Urothelium cell line (cell line): ENCODE data around the gene NPSR1.

ENCODE experiments used
- DNase-seq: peaks from one replicate; pipeline ENCODE4 v3.0.0; 2011; ENCODE audit warnings: low spot score, mixed read lengths
- FAIRE-seq: peaks from 2 replicates; lab custom pipeline; 2011; peaks lifted over from hg19 to GRCh38; lab: Jason Lieb, UNC

The NPSR1 gene

GRCh38 chr7:34719636-34720035 is 61.6 kb downstream of the NPSR1 start:
- DNase-seq, result no peak
- FAIRE-seq, result no peak

DNA sequence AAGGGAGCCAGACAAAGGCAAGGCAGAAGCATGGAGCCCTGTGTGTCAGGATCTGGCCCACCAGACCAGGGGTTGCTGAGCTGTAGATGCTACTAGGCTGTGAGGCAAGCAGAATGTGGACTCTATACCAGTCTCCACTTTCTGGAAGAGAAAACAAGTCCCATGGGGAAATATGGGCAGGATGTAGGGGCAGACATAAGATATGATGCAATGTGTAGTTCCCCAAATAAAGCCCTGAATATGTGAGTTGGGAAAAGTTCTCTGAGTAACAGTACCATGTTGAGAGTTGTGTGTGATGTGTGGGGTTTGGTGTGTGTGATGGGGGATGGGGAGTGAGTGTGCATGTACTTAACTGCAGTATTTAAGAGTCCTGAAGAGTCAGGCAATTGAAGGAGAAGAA is 62.3 kb downstream of the NPSR1 start:
- DNase-seq, result no peak
- no peak for FAIRE-seq

- no peak for FAIRE-seq
- DNase-seq, result no peak
Observed at GRCh38 chr7:34723338-34723737, 65.3 kb downstream of the NPSR1 start.

DNA sequence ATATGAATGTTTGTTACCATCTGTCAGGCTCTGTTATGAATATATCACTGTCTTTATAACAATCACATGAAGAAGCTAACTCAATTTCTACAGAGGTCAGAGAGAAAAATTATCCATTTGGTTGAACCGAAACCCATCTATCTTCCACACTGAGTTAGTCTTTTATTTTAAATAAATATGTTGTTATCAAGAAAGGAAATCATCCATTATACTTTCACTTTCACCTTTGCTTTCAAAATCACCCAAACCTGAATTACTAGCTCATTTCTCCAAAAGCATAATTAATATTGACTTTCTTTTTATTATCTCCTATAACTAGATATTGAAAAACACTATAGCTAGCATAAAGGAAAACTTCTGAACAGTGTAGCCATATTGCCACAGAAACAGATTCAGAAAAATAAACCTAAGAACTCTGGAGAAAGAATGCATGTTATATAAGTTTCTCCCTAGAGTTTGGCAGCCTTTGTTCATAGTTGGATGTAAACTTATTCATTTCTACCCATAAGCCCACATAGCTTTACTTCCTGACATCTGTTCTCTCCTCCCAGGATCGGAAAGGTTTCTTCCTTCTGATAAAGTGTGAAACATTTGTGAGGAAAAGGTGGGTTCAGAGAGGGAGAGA is 66.0 kb downstream of the NPSR1 start:
- DNase-seq (no peak), FAIRE-seq (peak; percentile 17)

DNA sequence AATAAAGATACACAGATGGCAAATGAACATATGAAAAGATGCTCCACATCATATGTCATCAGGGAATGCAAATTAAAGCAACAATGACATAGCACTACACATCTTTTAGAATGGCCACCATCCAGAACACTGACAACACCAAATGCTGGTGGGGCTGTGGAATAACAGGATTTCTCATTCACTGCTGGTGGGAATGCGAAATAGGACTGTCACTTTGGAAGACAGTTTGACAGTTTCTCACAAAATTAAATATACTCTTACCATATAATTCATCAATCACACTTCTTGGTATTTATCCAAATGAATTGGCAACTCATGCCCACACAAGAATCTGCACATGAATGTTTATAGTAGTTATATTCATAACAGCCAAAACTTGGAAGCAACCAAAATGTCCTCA is 68.2 kb downstream of the NPSR1 start:
- DNase-seq, result no peak

DNA sequence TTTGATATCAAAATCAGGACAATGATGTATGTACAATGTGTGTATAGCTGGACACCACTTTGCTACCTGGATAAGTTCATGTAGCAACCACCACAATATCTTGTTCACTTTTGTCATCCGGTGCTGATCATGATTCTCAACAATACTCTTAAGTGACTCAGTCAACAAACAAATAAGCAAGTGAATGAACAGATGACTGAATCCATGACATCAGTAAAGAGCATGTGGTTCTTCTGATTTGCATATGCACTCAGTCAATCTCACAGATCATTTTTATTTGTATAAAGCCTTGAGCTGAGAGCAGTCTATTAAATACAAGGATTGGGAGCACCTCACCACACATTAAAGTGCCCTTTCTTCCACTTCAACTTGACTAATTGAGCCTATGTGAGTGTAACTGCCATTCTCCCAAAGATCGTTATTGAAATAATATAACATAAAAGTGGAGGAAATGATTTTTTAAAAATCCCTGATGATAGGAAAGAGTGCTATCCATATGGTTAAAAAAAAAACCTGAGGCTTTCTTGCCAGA is 69.5 kb downstream of the NPSR1 start:
- no peak for DNase-seq
- peak; percentile 84 for FAIRE-seq

More for the DNA sequence above, 68.2 kb downstream of the NPSR1 start:
- FAIRE-seq, result no peak

GRCh38 chr7:34728156-34728555 is 70.1 kb downstream of the NPSR1 start:
- FAIRE-seq (peak; percentile 67), DNase-seq (no peak)

GRCh38 chr7:34734771-34735170 is 76.8 kb downstream of the NPSR1 start:
- FAIRE-seq, result peak; percentile 13

GRCh38 chr7:34735526-34735925 is 77.5 kb downstream of the NPSR1 start:
- no peak for FAIRE-seq

More at GRCh38 chr7:34734771-34735170, 76.8 kb downstream of the NPSR1 start:
- DNase-seq, result no peak

GRCh38 chr7:34739651-34740300 is 81.8 kb downstream of the NPSR1 start:
- no peak for DNase-seq
- peak; percentile 5 for FAIRE-seq

More at GRCh38 chr7:34735526-34735925, 77.5 kb downstream of the NPSR1 start:
- no peak for DNase-seq

DNA sequence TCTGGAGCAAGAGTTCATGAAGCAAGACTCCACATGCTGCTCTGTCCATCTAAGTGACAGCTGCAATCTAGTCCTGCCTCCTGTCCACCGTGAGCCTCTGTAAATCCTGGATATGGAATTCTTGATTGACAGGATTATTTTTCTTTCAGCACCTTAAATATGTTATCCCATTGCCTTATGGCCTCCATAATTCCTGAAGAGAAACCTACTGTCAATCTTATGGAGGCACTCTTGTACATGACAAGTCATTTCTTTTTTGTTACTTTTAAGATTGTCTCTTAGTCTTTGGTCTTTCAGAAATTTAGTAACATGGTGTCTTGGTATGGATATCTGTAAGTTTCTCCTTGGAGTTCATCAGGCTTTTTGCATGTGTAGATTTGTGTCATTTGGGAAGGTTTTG is 82.8 kb downstream of the NPSR1 start:
- DNase-seq (no peak), FAIRE-seq (no peak)

- FAIRE-seq, result no peak
- no peak for DNase-seq
Observed at GRCh38 chr7:34747176-34747781, 89.3 kb downstream of the NPSR1 start.

- peak; percentile 96 for FAIRE-seq
Observed at GRCh38 chr7:34747867-34748727, 90.1 kb downstream of the NPSR1 start.

GRCh38 chr7:34748728-34749089 is 90.7 kb downstream of the NPSR1 start:
- no peak for DNase-seq
- no peak for FAIRE-seq

More at GRCh38 chr7:34747867-34748727, 90.1 kb downstream of the NPSR1 start:
- peak; percentile 90 for DNase-seq

- FAIRE-seq (no peak), DNase-seq (no peak)
Observed at GRCh38 chr7:34749446-34749845, 91.4 kb downstream of the NPSR1 start.

DNA sequence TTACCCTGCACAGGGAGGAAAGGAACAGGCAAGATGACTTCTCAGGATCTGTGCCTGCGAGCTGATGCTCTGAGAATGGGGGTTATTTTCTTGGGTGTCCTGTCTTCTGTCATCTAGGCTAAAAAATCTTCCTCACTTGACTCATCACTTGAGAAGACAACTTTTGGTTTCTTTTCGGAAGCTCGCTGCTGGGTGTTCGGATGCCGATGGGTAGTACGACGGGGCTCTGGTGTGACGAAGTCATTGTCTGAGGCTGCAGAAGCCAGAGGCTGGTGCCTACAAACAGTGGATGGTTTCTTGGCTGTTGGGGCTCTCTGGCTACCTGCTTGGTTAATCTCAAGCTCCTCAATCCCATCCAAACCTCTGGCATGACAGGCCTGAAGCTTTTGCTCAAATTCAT is 92.2 kb downstream of the NPSR1 start:
- DNase-seq (no peak), FAIRE-seq (no peak)

GRCh38 chr7:34750636-34751035 is 92.6 kb downstream of the NPSR1 start:
- FAIRE-seq, result no peak
- DNase-seq, result no peak

DNA sequence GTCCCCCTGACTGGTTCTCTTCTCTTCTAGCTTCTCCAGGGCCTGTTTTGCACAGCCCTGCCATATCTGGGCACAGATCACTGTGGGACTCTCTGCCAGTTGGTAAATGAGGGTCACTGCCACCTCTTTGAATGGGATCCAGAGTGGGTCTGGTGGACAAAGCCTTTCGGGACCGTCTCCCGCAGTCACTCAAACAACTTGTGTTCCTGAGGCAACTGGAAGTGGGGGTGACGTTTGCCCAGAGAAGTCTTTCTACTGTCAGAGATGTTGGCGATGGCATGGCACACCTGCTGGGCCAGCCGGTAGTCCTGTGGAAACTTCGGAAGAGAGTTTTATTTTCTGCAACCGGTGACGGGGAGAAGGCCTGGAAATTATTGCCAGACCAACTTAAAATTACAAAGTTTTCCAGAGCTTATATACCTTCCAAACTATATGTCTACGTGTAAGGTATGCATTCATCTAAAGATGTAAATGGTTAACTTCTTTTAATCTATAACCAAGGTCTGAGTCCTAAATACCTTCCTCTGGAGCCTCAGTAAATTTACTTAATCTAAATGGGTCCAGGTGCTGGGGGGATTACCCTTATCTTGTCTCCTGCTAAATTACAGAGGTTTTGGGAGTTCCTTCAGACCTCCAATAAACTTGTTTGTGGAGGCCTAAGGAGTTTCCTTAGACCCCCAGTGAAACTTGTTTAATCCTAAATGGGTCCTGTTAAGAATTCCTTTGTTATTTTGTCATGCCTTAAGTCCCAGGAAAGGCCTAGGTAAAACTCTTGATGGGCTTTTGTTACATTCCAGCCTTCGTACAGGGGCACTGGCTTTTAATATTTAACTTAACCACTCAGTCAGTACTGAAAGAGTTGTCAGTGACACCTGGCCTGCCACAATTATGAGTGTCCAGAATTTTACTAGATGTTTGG is 94.0 kb downstream of the NPSR1 start:
- DNase-seq, result no peak
- FAIRE-seq, result no peak

DNA sequence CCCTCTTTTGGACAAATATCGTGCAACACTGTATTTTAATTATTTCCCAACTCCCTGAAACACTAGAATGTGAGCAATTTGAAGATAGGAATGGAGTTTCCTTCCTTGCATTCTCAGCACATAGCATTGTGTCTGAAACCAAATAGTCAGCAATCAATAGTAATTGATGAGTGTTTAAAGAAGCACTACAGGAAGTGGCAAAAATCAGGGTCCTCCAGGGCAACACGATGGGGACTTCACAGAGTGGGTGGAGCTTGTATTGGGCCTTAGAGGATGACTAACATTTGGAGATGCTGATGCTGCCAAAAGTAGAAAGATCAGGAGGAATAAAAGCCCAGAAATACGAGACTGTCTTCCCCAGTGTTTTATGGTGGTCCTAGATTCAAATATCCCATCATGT is 94.9 kb downstream of the NPSR1 start:
- FAIRE-seq, result no peak
- no peak for DNase-seq

DNA sequence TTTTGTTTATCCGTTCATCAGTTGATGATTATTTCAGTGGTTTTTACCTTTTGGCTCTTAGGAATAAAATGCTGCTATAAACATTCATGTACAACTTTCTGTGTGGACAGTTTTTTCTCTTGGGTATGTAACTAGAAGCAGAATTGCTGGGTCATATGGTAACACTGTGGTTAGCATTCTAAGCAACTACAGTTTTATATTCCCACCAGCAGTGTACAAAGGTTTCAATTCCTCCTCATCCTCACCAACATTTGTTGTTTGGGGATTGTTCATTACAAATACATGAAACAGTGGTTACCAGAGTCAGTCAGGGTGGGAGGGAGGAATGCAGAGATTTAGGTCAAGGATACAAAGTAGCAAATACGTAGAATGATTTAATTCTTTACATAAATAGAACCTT is 97.0 kb downstream of the NPSR1 start:
- FAIRE-seq, result peak; percentile 84

More for the DNA sequence above, 97.0 kb downstream of the NPSR1 start:
- DNase-seq, result no peak
